ENCODE data around the gene MED13L. TPM values are rescaled to one million over a fixed set of nuclear protein-coding genes. Genes with fewer than 3 reads are reported as not detected.

MED13L gene
- total and polyA plus RNA-seq, 4 donors: 7.9 to 94.0 (median 37.7) TPM

- peak in 1 of 2 donors; percentile 25 for TF ChIP-seq EGR1 (IDR thresholded peaks at IDR 0.05; ENCODE audit: low read depth in 2 of 2)
- TF ChIP-seq CTCF (IDR thresholded peaks at IDR 0.05; ENCODE audit: low read depth, low read length, missing input control): no peak
These were observed 233.6 kb downstream of the MED13L start (continued) for GRCh38 chr12:116043659-116044535.

GRCh38 chr12:116040402-116040801 lies 237.1 kb downstream of the MED13L start:
- no peak overlapping the region for H3K4me3 ChIP-seq (ENCODE audit: low read depth in 1 of 3, low read length in 3 of 3)
- no peak overlapping the region for H3K27ac ChIP-seq (ENCODE audit: low read depth in 1 of 2, low read length in 2 of 2)
- 90% methylated on average over 2 of the region's 2 CpGs for WGBS
- H3K4me1 ChIP-seq (ENCODE audit: control insufficient read depth in 4 of 4, insufficient read depth in 4 of 4, low read length in 3 of 4): peaks cover 8 to 19% (median 10%) of the 10 kb centered on the region in 4 donors
- TF ChIP-seq, protein P1, sequence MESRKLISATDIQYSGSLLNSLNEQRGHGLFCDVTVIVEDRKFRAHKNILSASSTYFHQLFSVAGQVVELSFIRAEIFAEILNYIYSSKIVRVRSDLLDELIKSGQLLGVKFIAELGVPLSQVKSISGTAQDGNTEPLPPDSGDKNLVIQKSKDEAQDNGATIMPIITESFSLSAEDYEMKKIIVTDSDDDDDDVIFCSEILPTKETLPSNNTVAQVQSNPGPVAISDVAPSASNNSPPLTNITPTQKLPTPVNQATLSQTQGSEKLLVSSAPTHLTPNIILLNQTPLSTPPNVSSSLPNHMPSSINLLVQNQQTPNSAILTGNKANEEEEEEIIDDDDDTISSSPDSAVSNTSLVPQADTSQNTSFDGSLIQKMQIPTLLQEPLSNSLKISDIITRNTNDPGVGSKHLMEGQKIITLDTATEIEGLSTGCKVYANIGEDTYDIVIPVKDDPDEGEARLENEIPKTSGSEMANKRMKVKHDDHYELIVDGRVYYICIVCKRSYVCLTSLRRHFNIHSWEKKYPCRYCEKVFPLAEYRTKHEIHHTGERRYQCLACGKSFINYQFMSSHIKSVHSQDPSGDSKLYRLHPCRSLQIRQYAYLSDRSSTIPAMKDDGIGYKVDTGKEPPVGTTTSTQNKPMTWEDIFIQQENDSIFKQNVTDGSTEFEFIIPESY (IDR thresholded peaks at IDR 0.05): no peak
- TF ChIP-seq, protein P2, sequence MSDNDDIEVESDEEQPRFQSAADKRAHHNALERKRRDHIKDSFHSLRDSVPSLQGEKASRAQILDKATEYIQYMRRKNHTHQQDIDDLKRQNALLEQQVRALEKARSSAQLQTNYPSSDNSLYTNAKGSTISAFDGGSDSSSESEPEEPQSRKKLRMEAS (IDR thresholded peaks at IDR 0.05): no peak
- no peak for TF ChIP-seq REST (IDR thresholded peaks at IDR 0.05)
- no peak for TF ChIP-seq JUND (IDR thresholded peaks at IDR 0.05)
- no peak for TF ChIP-seq HNF4A (conservative IDR thresholded peaks at IDR 0.05)
- no peak for TF ChIP-seq RXRA (IDR thresholded peaks at IDR 0.05)
- TF ChIP-seq SP1 (IDR thresholded peaks at IDR 0.05): no peak
- no peak for TF ChIP-seq EGR1 (IDR thresholded peaks at IDR 0.05; ENCODE audit: low read depth in 2 of 2)
- TF ChIP-seq FOXA2 (IDR thresholded peaks at IDR 0.05): no peak
- no peak for TF ChIP-seq GABPA (IDR thresholded peaks at IDR 0.05 in 1 of 2, conservative IDR thresholded peaks at IDR 0.05 in 1 of 2)
- no peak for TF ChIP-seq RAD21 (IDR thresholded peaks at IDR 0.05)
- TF ChIP-seq YY1 (IDR thresholded peaks at IDR 0.05): no peak
- TF ChIP-seq HNF4G (IDR thresholded peaks at IDR 0.05): no peak
- no peak for TF ChIP-seq FOXA1 (IDR thresholded peaks at IDR 0.05)
- H3K9ac ChIP-seq (ENCODE audit: low read depth in 1 of 2, low read length in 2 of 2): no peak overlapping the region
- H3K27me3 ChIP-seq (ENCODE audit: control insufficient read depth in 4 of 4, insufficient read depth in 4 of 4, low read length in 3 of 4): no peaks in the 10 kb centered on the region
- H3K36me3 ChIP-seq (ENCODE audit: control insufficient read depth in 4 of 4, insufficient read depth in 3 of 4, low read depth in 1 of 4, low read length in 3 of 4): no peaks in the 10 kb centered on the region
- no peak for DNase-seq (ENCODE audit: low spot score)
- H3K9me3 ChIP-seq (ENCODE audit: control insufficient read depth in 4 of 4, low read length in 3 of 4): no peaks in the 10 kb centered on the region
